ENCODE measurements around the gene CLEC18C. TPM values are rescaled to one million over a fixed set of nuclear protein-coding genes. Genes with fewer than 3 reads are reported as not detected.

The CLEC18C gene
- 0.08 TPM in 1 of 2 replicates, not detected in the other for total RNA-seq

GRCh38 chr16:70173212-70173837, at the start of gene CLEC18C:
TSS of gene CLEC18C (plus strand) at chr16:70173787. CDS start at chr16:70174279, 492 bp downstream.

Other genes with a start within 250 kb of the CLEC18C start
- 0.08 and 0.13 TPM in 2 replicates for gene CLEC18A, start 222.5 kb upstream of the CLEC18C start, total RNA-seq
- 14.2 and 20.9 TPM in 2 replicates for gene PDPR, start 59.5 kb upstream of the CLEC18C start, total RNA-seq
- 15.2 and 21.5 TPM in 2 replicates for gene EXOSC6, start 78.2 kb downstream of the CLEC18C start, total RNA-seq
- 97.3 and 185 TPM in 2 replicates for gene AARS1, start 115.7 kb downstream of the CLEC18C start, total RNA-seq
- 35.3 and 42.3 TPM in 2 replicates for gene DDX19B, start 125.4 kb downstream of the CLEC18C start, total RNA-seq
- gene DDX19A, start 173.1 kb downstream of the CLEC18C start, total RNA-seq: 27.4 and 29.8 TPM in 2 replicates

All from epithelial cell of alveolus of lung (primary cell).